Uterus (tissue), 2 donors: ENCODE measurements around the gene ZNF805.

Source experiments
- CTCF ChIP-seq, 4 experiments: fragments of 200-600 bp in 2 of 4; fragments of 450-650 bp in 2 of 4; sonication (generic) in 2 of 4; IDR thresholded peaks; one replicate each; pipeline ENCODE4 v1.5.1; 2016 to 2019; ENCODE audit warnings: antibody characterized with exemption in 4 of 4, mild to moderate bottlenecking in 2 of 4, moderate library complexity in 1 of 4
- POLR2A ChIP-seq, 2 donors: fragments of 450-650 bp; IDR thresholded peaks; one replicate each; pipeline ENCODE4 v1.6.1; 2016; ENCODE audit warnings: antibody characterized with exemption in 2 of 2, mild to moderate bottlenecking in 1 of 2, moderate library complexity in 1 of 2

GRCh38 chr19:57280962-57281400, 40.5 kb downstream of the ZNF805 start:
- TF ChIP-seq CTCF (IDR thresholded peaks at IDR 0.05), result no peak
- no peak for TF ChIP-seq POLR2A (IDR thresholded peaks at IDR 0.05)
